ENCODE measurements around the gene PTGS1.
"Not testable (repeated sequence)": the region's sequence is repeated elsewhere in the genome, so short reads cannot be mapped to it uniquely, and the experiment has no call there.

Gene PTGS1

GRCh38 chr9:122406070-122406890 is 35.5 kb downstream of the PTGS1 start:
- no peak overlapping the region for H3K4me3 ChIP-seq (ENCODE audit: low read depth in 1 of 2, low read length in 2 of 2)
- no peak overlapping the region for H3K9ac ChIP-seq (ENCODE audit: low read depth in 1 of 2, low read length in 2 of 2)
- no peaks in the 10 kb centered on the region for H3K36me3 ChIP-seq (ENCODE audit: control insufficient read depth in 1 of 2, insufficient read depth in 2 of 2, low read length in 2 of 2)
- H3K27me3 ChIP-seq (ENCODE audit: control insufficient read depth in 1 of 2, insufficient read depth in 2 of 2, low read length in 2 of 2), result no peaks in the 10 kb centered on the region
- no peaks in the 10 kb centered on the region for H3K9me3 ChIP-seq (ENCODE audit: control insufficient read depth in 1 of 2, low read length in 2 of 2)
- H3K4me1 ChIP-seq (ENCODE audit: control insufficient read depth in 1 of 2, insufficient read depth in 2 of 2, low read length in 2 of 2), result no peaks in the 10 kb centered on the region
- no peak overlapping the region for H3K27ac ChIP-seq (ENCODE audit: low read depth, low read length)

GRCh38 chr9:122414108-122414507 is 43.3 kb downstream of the PTGS1 start:
- not testable (repeated sequence) for H3K4me1 ChIP-seq (ENCODE audit: control insufficient read depth in 1 of 2, insufficient read depth in 2 of 2, low read length in 2 of 2); H3K27ac ChIP-seq (ENCODE audit: low read depth, low read length); H3K27me3 ChIP-seq (ENCODE audit: control insufficient read depth in 1 of 2, insufficient read depth in 2 of 2, low read length in 2 of 2); H3K9me3 ChIP-seq (ENCODE audit: control insufficient read depth in 1 of 2, low read length in 2 of 2); H3K36me3 ChIP-seq (ENCODE audit: control insufficient read depth in 1 of 2, insufficient read depth in 2 of 2, low read length in 2 of 2); H3K4me3 ChIP-seq (ENCODE audit: low read depth in 1 of 2, low read length in 2 of 2); H3K9ac ChIP-seq (ENCODE audit: low read depth in 1 of 2, low read length in 2 of 2)

- H3K9ac ChIP-seq (ENCODE audit: low read depth in 1 of 2, low read length in 2 of 2), result no peak overlapping the region
- peaks cover 2 to 10% of the 10 kb centered on the region in 2 donors for H3K9me3 ChIP-seq (ENCODE audit: control insufficient read depth in 1 of 2, low read length in 2 of 2)
- no peaks in the 10 kb centered on the region for H3K27me3 ChIP-seq (ENCODE audit: control insufficient read depth in 1 of 2, insufficient read depth in 2 of 2, low read length in 2 of 2)
- H3K36me3 ChIP-seq (ENCODE audit: control insufficient read depth in 1 of 2, insufficient read depth in 2 of 2, low read length in 2 of 2), result peaks cover 0 to 4% of the 10 kb centered on the region in 2 donors
- no peak overlapping the region for H3K27ac ChIP-seq (ENCODE audit: low read depth, low read length)
- no peak overlapping the region for H3K4me3 ChIP-seq (ENCODE audit: low read depth in 1 of 2, low read length in 2 of 2)
- no peaks in the 10 kb centered on the region for H3K4me1 ChIP-seq (ENCODE audit: control insufficient read depth in 1 of 2, insufficient read depth in 2 of 2, low read length in 2 of 2)
These were observed 47.2 kb downstream of the PTGS1 start for GRCh38 chr9:122418016-122418415.

GRCh38 chr9:122420315-122420714 is 49.5 kb downstream of the PTGS1 start:
- Histone ChIP-seq H3K36me3 (ENCODE audit: control insufficient read depth in 1 of 2, insufficient read depth in 2 of 2, low read length in 2 of 2) (peaks cover 0 to 4% of the 10 kb centered on the region in 2 donors), H3K9ac (ENCODE audit: low read depth in 1 of 2, low read length in 2 of 2) (no peak overlapping the region), H3K27me3 (ENCODE audit: control insufficient read depth in 1 of 2, insufficient read depth in 2 of 2, low read length in 2 of 2) (no peaks in the 10 kb centered on the region), H3K4me1 (ENCODE audit: control insufficient read depth in 1 of 2, insufficient read depth in 2 of 2, low read length in 2 of 2) (no peaks in the 10 kb centered on the region), H3K4me3 (ENCODE audit: low read depth in 1 of 2, low read length in 2 of 2) (no peak overlapping the region), H3K9me3 (ENCODE audit: control insufficient read depth in 1 of 2, low read length in 2 of 2) (peaks cover 2 to 10% of the 10 kb centered on the region in 2 donors), H3K27ac (ENCODE audit: low read depth, low read length) (no peak overlapping the region)

GRCh38 chr9:122425087-122425486 is 54.3 kb downstream of the PTGS1 start:
- H3K9me3 ChIP-seq (ENCODE audit: control insufficient read depth in 1 of 2, low read length in 2 of 2), result peaks cover 2 to 4% of the 10 kb centered on the region in 2 donors
- no peak overlapping the region for H3K9ac ChIP-seq (ENCODE audit: low read depth in 1 of 2, low read length in 2 of 2)
- H3K36me3 ChIP-seq (ENCODE audit: control insufficient read depth in 1 of 2, insufficient read depth in 2 of 2, low read length in 2 of 2), result no peaks in the 10 kb centered on the region
- no peak overlapping the region for H3K27ac ChIP-seq (ENCODE audit: low read depth, low read length)
- H3K27me3 ChIP-seq (ENCODE audit: control insufficient read depth in 1 of 2, insufficient read depth in 2 of 2, low read length in 2 of 2), result no peaks in the 10 kb centered on the region
- no peaks in the 10 kb centered on the region for H3K4me1 ChIP-seq (ENCODE audit: control insufficient read depth in 1 of 2, insufficient read depth in 2 of 2, low read length in 2 of 2)
- H3K4me3 ChIP-seq (ENCODE audit: low read depth in 1 of 2, low read length in 2 of 2), result no peak overlapping the region

- no peaks in the 10 kb centered on the region for H3K4me1 ChIP-seq (ENCODE audit: control insufficient read depth in 1 of 2, insufficient read depth in 2 of 2, low read length in 2 of 2)
- no peaks in the 10 kb centered on the region for H3K36me3 ChIP-seq (ENCODE audit: control insufficient read depth in 1 of 2, insufficient read depth in 2 of 2, low read length in 2 of 2)
- H3K9me3 ChIP-seq (ENCODE audit: control insufficient read depth in 1 of 2, low read length in 2 of 2), result peaks cover 0 to 1% of the 10 kb centered on the region in 2 donors
- no peak overlapping the region for H3K27ac ChIP-seq (ENCODE audit: low read depth, low read length)
- H3K27me3 ChIP-seq (ENCODE audit: control insufficient read depth in 1 of 2, insufficient read depth in 2 of 2, low read length in 2 of 2), result no peaks in the 10 kb centered on the region
- no peak overlapping the region for H3K9ac ChIP-seq (ENCODE audit: low read depth in 1 of 2, low read length in 2 of 2)
- H3K4me3 ChIP-seq (ENCODE audit: low read depth in 1 of 2, low read length in 2 of 2), result no peak overlapping the region
These were observed 55.9 kb downstream of the PTGS1 start for GRCh38 chr9:122426723-122427122.

- Histone ChIP-seq H3K4me3 (ENCODE audit: low read depth in 1 of 2, low read length in 2 of 2) (no peak overlapping the region), H3K36me3 (ENCODE audit: control insufficient read depth in 1 of 2, insufficient read depth in 2 of 2, low read length in 2 of 2) (no peaks in the 10 kb centered on the region), H3K9ac (ENCODE audit: low read depth in 1 of 2, low read length in 2 of 2) (no peak overlapping the region), H3K27me3 (ENCODE audit: control insufficient read depth in 1 of 2, insufficient read depth in 2 of 2, low read length in 2 of 2) (no peaks in the 10 kb centered on the region), H3K27ac (ENCODE audit: low read depth, low read length) (no peak overlapping the region), H3K4me1 (ENCODE audit: control insufficient read depth in 1 of 2, insufficient read depth in 2 of 2, low read length in 2 of 2) (no peaks in the 10 kb centered on the region), H3K9me3 (ENCODE audit: control insufficient read depth in 1 of 2, low read length in 2 of 2) (no peaks in the 10 kb centered on the region)
These were observed 71.7 kb downstream of the PTGS1 start for GRCh38 chr9:122442568-122442967.

- no peaks in the 10 kb centered on the region for H3K36me3 ChIP-seq (ENCODE audit: control insufficient read depth in 1 of 2, insufficient read depth in 2 of 2, low read length in 2 of 2)
- no peaks in the 10 kb centered on the region for H3K27me3 ChIP-seq (ENCODE audit: control insufficient read depth in 1 of 2, insufficient read depth in 2 of 2, low read length in 2 of 2)
- H3K27ac ChIP-seq (ENCODE audit: low read depth, low read length), result no peak overlapping the region
- H3K4me1 ChIP-seq (ENCODE audit: control insufficient read depth in 1 of 2, insufficient read depth in 2 of 2, low read length in 2 of 2), result no peaks in the 10 kb centered on the region
- H3K9ac ChIP-seq (ENCODE audit: low read depth in 1 of 2, low read length in 2 of 2), result no peak overlapping the region
- no peaks in the 10 kb centered on the region for H3K9me3 ChIP-seq (ENCODE audit: control insufficient read depth in 1 of 2, low read length in 2 of 2)
- no peak overlapping the region for H3K4me3 ChIP-seq (ENCODE audit: low read depth in 1 of 2, low read length in 2 of 2)
These were observed 73.4 kb downstream of the PTGS1 start for GRCh38 chr9:122444041-122444733.
